Measurements from ENCODE around the gene WDR27.

The WDR27 gene

DNA sequence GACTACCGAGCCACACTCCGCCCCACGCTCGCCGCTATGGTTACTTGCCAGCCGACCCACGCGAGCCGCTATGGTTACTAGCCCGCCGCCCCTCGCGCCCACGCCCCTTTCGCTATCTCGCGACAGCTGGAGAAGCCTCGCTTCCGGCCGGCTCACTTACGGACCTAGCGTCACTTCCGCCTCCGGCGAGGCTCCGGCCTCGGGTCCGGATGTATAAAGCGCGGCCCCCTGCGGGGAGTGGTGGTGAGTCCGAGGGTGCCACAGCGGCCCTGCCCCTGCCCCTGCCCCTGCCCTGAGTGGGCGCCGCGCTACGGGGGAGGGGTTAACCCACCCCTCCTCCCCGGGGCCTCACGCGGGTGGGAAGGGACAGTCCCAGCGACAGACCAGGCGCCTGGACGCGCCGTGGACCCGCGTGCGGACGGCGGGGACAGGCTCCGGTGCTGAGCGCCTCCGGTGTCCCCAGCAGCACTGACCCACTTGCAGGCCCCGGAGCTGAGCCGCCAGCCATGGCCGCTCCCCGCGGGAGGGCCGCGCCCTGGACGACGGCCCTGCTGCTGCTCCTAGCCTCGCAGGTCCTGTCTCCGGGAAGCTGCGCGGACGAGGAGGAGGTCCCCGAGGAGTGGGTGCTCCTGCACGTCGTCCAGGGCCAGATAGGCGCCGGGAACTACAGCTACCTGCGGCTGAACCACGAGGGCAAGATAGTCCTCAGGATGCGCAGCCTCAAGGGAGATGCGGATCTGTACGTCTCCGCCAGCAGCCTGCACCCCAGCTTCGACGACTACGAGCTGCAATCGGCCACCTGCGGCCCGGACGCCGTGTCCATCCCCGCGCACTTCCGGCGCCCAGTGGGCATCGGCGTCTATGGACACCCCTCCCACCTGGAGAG, at the start of gene WDR27, which contains the start of gene C6orf120:
Gene WDR27 (minus strand): TSS at position 76 of the 886 bp plus-strand sequence. CDS start 13,024 bp downstream, outside the sequence.
Gene C6orf120 (plus strand): TSS at position 173 of the 886 bp plus-strand sequence. CDS start 334 bp downstream, at position 507.
- peak; percentile 86 for DNase-seq

DNA sequence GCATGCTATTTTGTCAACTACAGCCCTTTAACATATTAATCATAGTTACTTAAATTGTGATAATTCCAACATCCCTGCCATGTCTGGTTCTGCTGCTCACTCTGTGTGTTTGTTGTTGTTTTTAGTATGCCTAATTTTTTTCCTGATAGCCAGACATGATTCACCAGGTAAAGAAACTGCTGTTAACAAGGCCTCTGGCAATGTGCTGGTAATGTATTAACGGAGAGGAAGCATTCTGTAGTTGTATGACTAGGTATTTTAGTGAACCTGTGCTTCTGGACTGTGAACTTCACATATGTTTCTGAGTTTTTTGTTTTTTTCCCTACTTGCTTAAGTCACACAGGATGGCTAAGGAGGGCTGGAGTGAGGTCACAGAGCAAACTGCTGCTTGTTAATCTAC, 44.7 kb upstream of the WDR27 start:
- DNase-seq, result no peak

DNA sequence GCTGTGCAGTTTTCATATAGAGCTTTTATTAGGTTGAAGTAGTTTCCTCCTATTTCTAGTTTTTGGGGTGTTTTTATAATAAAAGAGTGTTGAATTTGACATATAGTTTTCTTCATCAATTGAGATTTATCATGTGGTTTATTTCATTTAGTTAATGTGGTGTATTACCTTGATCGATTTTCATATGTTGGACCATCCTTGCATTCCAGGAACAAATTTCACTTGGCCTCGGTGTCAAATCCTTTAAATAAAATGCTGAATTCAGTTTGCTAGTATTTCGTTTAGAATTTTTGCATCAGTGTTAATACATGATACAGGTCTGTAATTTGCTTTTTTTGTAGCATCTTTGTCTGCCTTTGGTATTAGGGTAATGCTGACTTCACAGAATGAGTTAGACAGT, 43.6 kb upstream of the WDR27 start:
- DNase-seq, result no peak

DNA sequence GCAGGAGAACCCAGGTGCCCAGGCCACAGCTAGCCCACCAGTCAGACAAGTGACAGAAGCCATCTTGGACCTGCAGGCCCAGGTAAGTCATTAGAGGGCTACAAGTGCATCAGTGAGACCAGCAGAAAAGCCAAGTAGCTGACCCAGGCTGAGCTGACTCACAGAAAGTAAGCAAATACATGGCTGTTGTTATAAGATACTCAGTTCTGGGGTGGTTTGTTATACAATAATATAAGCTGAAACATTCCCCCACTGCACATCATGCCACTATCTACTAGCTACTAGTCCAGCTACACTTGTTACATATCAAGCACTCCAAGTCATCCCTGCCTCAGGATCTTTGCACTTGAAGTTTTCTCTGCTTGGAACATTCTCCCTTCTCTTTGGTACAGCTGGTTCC, 39.5 kb upstream of the WDR27 start:
- DNase-seq, result no peak

DNA sequence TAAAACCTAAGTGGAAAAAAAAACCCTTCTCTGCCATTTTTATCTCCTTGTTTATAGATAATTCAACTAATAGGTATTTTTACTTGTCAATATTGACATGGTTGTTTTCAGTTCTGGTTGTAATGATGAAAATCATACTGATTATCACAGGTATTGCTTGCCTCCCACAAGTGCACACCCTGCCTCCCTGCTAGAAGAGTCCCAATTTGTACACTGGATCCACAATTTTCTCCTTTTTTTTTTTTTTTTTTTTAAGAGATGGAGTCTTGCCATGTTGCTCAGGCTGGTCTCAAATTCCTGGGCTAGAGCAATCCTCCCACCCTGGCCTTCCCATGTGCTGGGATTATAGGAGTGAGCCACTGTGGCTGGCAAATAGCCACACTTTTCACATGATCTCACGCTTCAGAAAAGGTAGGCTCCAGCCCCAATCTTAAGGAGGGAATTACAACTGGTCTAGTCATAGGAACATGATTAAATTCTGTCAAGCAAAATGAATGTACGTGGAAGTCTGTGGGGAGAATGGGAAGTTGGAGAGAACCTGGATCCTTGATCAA, 37.2 kb upstream of the WDR27 start:
- DNase-seq, result peak; percentile 42

DNA sequence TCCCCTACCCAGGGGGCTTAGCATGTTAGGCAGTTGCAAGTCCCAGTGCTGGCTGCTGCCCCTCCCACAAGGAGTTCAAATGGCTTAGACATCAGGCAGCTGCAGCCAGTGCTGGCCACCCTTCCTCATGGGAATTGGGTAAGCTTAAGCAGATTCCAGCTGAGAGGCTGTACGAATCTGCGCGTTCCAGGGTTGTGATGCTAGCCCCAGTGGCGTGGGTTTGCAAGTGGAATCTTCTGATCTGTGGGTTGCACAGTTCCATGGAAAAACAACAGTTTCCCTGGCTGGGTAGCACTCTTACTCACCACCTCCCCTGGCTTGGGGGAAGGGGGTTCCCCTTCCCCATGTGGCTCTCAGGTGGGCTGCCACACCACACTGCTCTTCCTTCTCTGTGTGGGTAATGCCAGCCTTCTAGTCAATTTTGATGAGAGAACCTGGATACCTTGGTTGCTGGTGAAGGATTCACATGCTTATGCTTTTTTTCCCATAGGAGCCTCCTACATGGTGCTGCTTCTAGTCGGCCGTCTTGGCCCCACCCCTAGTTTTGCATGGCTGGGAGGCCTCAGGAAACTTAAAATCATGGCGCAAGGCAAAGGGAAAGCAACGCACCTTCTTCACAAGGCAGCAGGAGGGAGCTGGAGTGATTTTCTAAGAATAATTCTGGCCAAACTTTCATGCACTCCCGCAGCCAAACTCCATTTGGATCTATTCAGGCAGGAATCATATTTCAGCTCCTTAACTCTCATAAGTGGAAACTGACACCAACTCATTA, 36.6 kb upstream of the WDR27 start:
- peak; percentile 79 for DNase-seq

DNA sequence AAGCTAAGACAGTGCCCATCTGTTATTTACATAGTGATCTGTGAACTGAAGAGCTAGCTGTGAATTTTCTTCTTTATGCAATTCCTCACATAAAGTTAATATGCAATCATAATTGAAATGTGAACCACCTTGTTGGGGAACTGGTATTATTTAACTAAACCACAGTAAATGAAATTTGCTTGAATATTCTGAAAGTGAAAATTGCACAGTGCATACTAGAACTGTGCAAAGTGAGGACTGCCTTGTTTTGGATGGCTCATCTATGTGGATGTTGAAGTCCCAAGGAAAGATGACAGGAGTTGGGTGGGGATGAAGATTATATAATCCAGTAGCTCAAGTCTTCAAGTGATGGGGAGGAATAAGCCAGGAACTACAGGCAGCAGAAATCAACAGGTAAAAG, 28.1 kb upstream of the WDR27 start:
- DNase-seq, result no peak

DNA sequence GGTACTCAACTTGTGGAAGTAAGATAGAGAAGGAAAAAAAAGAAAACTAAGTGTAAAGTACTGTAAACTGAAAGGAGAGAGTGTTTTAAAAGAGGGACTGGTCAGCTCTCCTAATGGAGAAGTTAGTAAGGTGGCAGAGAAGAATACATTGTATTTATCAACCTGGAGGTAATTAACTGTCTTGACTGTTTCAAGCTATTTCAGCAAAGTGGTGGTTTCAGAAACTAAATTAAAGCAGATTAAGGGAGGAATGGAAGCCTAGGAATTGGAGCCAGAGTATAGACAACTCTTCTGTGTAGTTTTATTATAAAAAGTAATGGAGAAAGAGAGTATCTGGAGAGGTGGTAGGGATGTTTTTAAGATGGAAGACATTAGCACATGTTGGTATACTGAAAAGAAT, 25.1 kb upstream of the WDR27 start:
- no peak for DNase-seq

DNA sequence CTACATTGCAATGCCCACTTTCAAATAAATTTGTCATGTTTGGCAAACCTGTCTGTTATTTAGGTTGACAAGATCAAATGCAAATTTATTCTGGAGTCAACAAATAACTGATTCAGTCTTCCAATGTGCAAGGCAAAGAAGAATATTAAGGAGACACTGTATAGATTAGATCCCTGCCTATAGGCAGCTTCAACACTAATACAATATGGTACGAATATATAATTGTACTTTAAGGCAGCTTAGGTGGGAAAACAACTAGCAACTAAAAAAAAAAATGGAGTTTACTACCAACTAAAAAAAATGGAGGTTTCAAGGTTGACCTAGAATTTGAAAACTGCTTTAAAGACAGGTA, 24.2 kb upstream of the WDR27 start:
- no peak for DNase-seq

DNA sequence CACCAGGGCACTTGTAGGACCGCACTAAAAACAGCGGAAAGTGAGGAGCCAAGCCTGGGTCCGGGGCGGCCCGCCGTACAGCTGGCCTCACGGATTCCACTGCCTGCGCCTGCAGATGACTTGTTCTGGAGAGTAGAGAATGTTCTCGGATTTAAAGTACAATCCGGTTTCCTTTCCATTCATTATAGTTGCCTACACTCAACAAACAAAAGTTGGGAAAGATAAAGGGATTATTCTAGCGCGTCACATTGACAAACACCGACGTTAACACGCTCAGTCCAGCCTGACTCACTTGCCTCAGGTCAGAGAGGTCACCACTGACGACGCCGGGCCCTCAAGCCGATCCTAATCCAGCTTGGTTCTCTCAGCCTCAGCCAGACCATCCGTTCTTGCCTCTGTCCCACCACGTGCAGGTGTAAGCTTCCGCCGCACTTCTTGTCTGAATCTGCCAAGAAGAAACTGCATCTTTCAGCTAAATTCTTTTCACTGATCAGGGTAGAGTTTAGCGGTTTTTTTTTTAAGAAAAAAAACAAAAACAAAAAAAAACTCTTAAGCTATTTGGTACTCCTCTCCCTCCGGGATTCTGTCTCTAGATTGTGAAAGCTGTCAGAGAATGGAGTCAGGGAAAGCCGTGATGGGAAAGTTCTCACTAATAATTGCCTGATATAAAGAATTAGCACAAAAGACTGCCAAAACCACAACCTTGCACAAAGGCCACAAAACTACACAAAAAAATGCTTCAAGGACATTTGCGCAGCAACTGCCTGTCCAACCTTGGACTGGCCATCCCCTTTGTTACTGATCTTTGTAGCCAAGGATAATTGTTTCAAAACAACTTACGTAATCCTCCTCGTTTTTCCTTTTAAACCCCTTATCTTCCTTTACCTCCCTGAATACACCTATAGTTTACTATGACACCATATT, 23.6 kb upstream of the WDR27 start:
- no peak for DNase-seq

DNA sequence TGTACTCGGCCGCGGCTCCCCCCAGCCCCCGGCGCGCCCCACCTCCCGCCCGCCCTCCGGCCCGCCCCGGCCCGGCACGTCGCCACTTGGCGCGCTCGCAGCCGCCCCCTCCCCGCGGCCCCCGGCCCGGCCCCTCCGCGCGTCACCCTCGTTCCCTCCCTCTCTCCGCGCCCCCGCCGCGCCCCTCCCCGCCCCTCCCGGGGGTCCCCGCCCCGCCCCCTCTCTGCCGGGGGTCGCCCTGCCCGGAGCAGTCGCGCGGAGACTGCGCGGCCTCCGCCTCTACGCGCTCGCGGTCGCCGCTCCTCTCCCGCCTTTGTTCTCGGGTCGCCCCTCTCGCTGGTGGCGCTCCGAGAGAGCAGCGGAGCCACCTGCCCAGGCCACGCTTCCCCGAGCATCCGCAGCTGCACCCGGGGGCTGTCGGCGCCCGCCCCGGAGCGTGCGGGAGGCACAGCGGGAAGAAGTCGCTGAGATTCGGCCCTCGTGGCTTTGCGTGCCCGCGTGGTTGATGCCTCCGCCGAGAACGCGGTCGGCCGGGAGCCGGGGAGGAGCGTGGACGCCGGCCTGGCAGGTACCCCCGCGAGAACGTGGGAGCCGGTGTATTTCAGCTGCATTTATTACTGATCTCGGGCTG, 22.8 kb upstream of the WDR27 start, which contains the start of gene PHF10:
Gene PHF10 (minus strand): TSS at position 7 of the 631 bp plus-strand sequence. CDS start 569 bp downstream, outside the sequence.
- peak; percentile 36 for DNase-seq

DNA sequence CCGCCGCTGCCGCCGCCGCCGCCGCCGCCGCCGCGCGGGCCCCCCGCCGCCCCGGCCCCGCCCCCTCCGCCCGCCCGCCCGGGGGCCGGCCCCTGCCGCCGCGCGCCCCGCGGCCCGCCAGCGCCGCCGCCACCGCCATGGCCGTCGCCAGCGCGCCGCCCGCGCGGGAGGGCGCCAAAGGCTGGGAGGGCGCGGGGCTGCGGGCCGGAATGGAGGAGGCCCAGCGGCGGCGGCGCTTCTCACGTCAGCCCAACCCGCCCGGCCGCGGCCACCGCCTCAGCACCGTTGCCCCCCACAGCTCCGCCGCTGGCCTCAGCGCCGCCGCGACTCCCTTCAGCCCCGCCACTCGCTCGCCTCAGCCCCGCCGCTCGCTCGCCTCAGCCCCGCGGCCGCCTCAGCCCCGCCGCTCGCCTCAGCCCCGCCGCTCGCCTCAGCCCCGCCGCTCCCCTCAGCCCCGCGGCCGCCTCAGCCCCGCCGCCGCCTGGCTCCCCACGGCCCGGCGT, 22.2 kb upstream of the WDR27 start:
- no peak for DNase-seq

DNA sequence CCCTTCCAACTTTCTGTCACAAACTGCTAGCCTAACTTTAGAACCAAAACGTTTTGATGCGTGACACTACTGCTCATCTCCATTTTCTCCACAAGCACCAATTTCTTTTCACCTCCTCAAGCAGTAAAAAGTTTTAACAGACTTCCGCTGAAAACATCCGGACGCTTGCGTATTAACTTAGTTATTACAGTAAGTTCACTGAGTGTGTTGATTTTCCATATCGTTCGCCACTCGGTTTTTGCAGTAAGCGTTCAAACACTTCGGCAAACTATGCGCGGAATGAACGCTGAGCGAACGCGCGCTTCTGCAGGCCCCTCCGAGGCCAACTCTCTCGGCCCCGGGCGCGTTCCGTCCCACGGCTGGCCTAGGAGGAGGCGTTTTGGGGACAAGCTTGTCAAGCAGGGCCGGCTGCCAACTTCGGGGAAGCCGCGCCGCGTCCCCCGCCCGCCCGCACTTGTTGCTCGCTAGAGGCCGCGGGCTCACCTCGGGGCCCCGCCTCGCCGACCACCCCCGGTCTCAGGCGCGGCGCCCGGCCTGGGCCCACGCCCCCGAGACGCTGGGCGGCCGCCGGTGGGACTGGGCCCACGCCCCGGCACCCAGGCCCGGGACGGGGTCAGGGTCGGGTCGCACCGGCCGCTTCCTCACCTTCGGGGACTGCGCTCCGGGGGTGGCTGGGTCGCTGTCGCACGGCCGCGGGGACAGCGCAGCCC, 21.5 kb upstream of the WDR27 start:
- DNase-seq, result peak; percentile 5

DNA sequence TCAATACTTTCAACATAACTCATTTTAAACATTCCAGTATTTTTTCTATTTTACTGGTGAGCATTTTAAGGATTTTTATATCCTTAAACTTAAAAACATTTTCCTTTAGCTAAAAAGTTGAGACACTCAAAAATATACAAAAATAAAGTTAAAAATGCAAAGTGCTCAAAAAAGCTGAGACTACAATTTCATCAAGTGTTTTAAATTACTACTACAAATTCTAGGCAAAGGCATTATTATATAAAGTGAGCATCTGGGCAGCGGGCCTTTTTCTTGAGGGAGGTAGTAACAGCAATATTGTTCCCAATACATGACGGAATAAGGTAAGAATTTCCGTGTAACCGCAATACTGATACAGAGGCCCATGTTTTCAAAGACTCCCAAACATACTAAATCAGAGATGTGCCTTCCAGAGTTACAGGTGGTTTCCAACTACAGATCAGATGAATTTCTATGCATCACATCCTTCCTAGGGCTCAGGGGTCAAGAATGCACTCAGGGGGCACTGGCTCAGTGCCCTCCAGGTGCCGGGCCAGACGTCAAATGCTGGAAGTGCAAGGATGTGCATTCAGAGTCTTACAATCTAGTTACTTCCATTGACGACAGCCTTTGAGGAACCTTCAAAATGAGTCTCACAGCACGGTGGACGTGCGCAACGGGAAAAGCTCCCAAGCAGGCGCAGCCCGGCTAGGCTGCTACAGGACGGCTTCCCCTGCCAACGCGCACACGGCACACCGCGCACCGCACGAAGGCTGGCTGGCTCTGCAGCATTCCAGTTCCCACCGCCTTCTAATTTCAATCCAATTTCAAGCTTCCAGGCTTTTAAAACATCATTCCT, 20.8 kb upstream of the WDR27 start:
- DNase-seq, result peak; percentile 30

DNA sequence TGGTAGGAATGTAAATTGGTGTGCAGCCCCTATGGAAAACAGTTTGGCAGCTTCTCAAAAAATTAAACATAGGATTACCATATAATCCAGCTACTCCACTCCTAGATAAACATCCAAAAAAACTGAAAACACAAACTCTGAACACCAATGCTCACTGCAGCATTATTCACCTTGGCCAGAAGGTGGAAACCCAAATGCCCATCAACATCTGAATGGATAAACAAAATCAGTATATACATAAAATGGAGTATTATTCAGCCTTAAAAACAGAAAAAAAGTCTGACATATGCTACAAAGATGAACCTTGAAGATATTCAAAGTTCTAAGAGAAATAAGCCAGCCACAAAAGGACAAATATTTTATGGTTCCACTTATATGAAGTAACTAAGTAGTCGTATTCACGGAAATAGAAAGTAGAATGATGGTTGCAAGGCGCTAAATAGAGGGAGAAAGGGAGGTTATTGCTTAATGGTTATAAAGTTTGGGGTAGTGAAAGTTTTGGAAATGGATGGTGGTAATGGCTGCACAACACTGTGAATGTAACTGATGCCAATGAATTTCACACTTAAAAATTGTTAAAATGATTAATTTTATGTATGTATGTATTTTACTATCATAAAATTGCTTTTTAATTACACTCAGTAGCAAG, 18.5 kb upstream of the WDR27 start:
- no peak for DNase-seq

DNA sequence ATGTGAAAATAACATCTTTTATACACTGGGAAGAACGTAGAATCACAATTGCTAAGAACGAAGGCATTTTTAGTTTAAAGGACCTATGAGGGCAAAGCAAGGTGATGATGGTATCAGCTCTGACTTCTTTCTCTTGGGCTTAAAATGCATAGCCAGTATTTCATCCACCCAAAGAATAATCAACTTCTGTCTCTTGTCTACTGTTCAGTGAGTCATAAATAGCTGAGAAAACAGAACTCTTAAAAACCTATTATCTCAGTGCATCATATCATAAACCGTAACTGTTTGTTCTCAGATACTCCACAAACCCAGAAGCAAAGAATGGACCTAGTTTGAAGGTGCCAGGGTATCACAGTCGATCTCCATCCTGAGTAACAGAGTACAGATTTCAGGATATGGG, 17.3 kb upstream of the WDR27 start:
- no peak for DNase-seq

DNA sequence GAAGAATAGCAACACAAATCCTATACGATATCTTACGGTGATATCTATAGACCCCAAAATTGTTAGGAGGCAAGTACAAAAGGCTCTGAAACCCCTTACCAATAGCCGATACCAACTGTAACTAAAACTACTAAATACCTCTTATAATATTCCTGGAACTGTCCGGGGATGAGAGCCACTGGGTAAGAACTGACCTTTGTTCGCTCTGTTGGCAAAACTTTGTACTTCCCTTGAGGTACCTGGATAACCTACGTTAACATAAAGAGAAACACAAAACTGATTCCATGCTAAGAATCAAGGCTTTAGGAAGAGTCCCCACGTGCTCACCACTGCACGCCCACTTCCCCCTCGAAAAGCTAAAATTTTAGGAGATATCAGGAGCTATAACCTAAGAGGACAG, 12.8 kb upstream of the WDR27 start:
- DNase-seq, result no peak

DNA sequence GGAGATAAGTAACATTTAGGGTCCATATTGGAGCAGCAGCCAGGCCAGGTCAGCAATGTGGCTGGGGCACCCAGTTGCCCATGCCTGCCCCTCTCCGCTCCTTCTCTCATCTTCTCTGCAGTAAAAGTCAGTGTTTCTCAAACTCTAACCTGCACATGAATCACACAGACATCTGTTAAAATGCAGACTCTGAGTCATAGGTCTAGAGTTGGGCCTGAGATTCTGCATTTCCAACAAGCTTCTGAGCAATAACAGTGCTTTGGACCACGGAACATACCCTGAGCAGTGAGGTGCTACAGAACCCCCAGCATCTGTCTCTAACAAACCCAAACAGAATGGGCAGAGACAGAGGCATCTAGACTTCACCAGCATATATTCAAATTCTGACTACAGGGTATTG, 12.3 kb upstream of the WDR27 start:
- no peak for DNase-seq

DNA sequence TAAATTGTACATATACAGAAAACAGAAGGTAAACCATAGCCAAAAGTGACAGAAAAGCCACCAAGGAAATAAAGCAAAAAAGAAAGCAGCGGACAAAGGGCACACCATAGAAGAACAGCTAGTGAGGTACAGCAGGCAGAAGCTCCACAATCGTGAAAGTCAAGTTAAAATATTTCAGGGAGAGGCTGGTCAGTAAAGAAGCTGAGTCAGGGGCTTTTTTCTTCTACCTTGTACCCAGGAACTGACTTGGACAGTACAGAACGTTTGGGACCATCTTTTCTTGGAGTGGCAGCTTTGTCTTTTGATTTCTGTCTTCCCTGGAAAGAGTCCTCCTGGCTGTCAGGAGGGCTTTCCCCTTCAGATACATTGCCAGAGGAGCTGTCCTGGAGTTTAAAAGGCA, 8.2 kb upstream of the WDR27 start:
- no peak for DNase-seq

DNA sequence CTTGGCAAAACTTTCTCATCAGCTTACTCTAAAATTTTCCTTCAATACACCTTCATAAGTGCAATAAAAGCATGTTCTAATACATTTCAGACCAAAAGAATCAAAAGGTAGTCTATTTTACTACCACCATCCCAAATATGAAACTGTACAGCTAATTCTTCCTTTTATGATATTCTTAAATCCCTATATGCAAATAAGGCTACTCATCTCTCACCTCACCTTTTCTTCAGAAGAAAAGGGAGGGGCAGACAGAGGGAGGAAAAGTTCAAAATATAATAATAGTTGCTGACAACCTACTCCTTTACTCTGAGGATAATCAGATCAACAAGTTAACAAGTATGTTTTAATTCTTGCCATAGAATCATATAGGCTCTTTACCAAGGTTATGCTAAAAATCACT, 7.5 kb upstream of the WDR27 start:
- DNase-seq, result no peak
